ENCODE measurements around the gene GPC3. TPM values are rescaled to one million over a fixed set of nuclear protein-coding genes. Genes with fewer than 3 reads are reported as not detected.

GPC3 gene
- polyA plus RNA-seq, 1 of the 3 experiments (the other 2 are of a cell fraction): 1.4 TPM

DNA sequence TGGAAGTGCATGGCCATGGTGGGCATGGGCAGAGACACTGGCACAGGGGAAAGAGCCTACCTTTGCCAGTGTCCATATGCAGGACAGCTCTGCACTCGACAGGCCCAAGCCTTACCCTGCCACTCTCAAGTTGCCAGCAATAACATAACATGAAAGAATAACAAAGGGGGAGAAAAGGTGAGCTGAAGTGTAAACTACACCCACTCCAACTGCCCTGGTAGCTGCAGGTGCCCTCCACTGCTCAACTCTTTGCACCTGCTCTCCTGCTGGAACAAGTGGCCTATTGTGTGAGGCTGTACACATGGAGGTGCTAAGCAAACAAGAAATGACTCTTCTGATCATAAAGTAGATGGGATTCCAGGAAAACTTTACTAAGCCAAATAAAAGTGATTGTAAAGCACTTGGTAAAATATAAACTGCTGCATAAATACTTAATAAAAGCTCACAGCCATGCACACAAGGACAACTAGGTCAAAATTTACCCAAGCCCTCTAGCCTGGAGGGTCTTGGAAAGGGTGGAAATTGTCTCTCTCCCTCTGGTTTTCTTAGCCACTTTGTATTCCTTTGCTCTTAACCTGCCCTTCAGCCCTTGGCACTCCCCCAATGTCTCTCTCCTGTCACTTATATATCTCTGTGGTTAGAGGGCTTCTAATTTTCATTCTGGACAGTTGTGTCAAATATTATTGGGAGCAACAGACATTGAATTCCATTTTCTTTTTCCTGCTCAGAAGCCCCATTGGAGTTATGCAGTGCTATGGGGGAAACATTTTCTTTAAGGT is 308.9 kb downstream of the GPC3 start:
- Histone ChIP-seq H3K9me3 (no peaks in the 10 kb centered on the region), H2AFZ (ENCODE audit: low read depth) (no peak overlapping the region), H3K4me1 (ENCODE audit: control insufficient read depth in 1 of 2, insufficient read depth in 2 of 2, low read depth in 1 of 2, low read length in 1 of 2) (peaks cover 0 to 4% of the 10 kb centered on the region in 2 experiments; a peak in 1 of 4 replicates), H3K27ac (ENCODE audit: low read depth in 2 of 2, low read length in 1 of 2) (no peak overlapping the region), H4K20me1 (ENCODE audit: insufficient read depth) (no peaks in the 10 kb centered on the region), H3K36me3 (replicated peaks in 1 of 2; ENCODE audit: control insufficient read depth in 1 of 2, insufficient read depth in 2 of 2, low read length in 1 of 2) (no peaks in the 10 kb centered on the region), H3K27me3 (ENCODE audit: insufficient read depth) (peaks cover 15% of the 10 kb centered on the region; the same call in 1 of the 2 replicates), H3K9me2 (no peaks in the 10 kb centered on the region), H3K79me2 (ENCODE audit: insufficient read depth) (no peaks in the 10 kb centered on the region), H3F3A (replicated peaks; ENCODE audit: insufficient read depth) (no peaks in the 10 kb centered on the region), H3K4me3 (ENCODE audit: low read depth in 2 of 2, low read length in 1 of 2) (no peak overlapping the region), H3K4me2 (no peak overlapping the region), H3K9ac (no peak overlapping the region)
- no peak for DNase-seq
- WGBS (ENCODE audit: low lambda C conversion rate): 9% methylated on average over 1 of the region's 1 CpG
- ChIA-PET CTCF (interaction anchor here (1.0 to 1.2 kb wide), 2 partner anchors 10 to 22 kb away, joined by 3 read pairs; no protein-coding TSS in a partner anchor), POLR2A (no interaction called here)
- TF ChIP-seq SMC3 (IDR thresholded peaks at IDR 0.05; ENCODE audit: low read depth, low read length): no peak
- TF ChIP-seq SIN3A (IDR thresholded peaks at IDR 0.05; ENCODE audit: borderline replicate concordance, low read depth, low read length): no peak
- TF ChIP-seq EP300 (IDR thresholded peaks at IDR 0.05; ENCODE audit: borderline replicate concordance in 1 of 2, low read depth in 1 of 2, low read length in 1 of 2): no peak
- no peak for TF ChIP-seq MEF2A (IDR thresholded peaks at IDR 0.05; ENCODE audit: borderline replicate concordance, low read depth)
- TF ChIP-seq RAD21 (IDR thresholded peaks at IDR 0.05; ENCODE audit: low read length): no peak
- no peak for TF ChIP-seq RXRA (IDR thresholded peaks at IDR 0.05; ENCODE audit: borderline replicate concordance, low read depth)
- TF ChIP-seq, protein P1, sequence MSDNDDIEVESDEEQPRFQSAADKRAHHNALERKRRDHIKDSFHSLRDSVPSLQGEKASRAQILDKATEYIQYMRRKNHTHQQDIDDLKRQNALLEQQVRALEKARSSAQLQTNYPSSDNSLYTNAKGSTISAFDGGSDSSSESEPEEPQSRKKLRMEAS (IDR thresholded peaks at IDR 0.05; ENCODE audit: low read depth): no peak
- no peak for TF ChIP-seq RCOR1 (IDR thresholded peaks at IDR 0.05; ENCODE audit: low read length)
- no peak for TF ChIP-seq RFX5 (IDR thresholded peaks at IDR 0.05; ENCODE audit: low read length)
- TF ChIP-seq, protein P2, sequence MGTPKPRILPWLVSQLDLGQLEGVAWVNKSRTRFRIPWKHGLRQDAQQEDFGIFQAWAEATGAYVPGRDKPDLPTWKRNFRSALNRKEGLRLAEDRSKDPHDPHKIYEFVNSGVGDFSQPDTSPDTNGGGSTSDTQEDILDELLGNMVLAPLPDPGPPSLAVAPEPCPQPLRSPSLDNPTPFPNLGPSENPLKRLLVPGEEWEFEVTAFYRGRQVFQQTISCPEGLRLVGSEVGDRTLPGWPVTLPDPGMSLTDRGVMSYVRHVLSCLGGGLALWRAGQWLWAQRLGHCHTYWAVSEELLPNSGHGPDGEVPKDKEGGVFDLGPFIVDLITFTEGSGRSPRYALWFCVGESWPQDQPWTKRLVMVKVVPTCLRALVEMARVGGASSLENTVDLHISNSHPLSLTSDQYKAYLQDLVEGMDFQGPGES (IDR thresholded peaks at IDR 0.05; ENCODE audit: low read depth, low read length): no peak
- TF ChIP-seq, protein P3, sequence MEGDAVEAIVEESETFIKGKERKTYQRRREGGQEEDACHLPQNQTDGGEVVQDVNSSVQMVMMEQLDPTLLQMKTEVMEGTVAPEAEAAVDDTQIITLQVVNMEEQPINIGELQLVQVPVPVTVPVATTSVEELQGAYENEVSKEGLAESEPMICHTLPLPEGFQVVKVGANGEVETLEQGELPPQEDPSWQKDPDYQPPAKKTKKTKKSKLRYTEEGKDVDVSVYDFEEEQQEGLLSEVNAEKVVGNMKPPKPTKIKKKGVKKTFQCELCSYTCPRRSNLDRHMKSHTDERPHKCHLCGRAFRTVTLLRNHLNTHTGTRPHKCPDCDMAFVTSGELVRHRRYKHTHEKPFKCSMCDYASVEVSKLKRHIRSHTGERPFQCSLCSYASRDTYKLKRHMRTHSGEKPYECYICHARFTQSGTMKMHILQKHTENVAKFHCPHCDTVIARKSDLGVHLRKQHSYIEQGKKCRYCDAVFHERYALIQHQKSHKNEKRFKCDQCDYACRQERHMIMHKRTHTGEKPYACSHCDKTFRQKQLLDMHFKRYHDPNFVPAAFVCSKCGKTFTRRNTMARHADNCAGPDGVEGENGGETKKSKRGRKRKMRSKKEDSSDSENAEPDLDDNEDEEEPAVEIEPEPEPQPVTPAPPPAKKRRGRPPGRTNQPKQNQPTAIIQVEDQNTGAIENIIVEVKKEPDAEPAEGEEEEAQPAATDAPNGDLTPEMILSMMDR (IDR thresholded peaks at IDR 0.05): no peak
- TF ChIP-seq, protein P4, sequence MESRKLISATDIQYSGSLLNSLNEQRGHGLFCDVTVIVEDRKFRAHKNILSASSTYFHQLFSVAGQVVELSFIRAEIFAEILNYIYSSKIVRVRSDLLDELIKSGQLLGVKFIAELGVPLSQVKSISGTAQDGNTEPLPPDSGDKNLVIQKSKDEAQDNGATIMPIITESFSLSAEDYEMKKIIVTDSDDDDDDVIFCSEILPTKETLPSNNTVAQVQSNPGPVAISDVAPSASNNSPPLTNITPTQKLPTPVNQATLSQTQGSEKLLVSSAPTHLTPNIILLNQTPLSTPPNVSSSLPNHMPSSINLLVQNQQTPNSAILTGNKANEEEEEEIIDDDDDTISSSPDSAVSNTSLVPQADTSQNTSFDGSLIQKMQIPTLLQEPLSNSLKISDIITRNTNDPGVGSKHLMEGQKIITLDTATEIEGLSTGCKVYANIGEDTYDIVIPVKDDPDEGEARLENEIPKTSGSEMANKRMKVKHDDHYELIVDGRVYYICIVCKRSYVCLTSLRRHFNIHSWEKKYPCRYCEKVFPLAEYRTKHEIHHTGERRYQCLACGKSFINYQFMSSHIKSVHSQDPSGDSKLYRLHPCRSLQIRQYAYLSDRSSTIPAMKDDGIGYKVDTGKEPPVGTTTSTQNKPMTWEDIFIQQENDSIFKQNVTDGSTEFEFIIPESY (IDR thresholded peaks at IDR 0.05; ENCODE audit: borderline replicate concordance, low read depth): no peak

All from SK-N-SH (cell line).